CD4-positive, CD25-positive, alpha-beta regulatory T cell (primary cell): ENCODE data around the gene MYH8. TPM values are rescaled to one million over a fixed set of nuclear protein-coding genes. Genes with fewer than 3 reads are reported as not detected.

ENCODE experiments used
- ATAC-seq, 2 donors: fragments of 150-1000 bp; cut with Tn5 transposase; one replicate each; pipeline ENCODE4 v1.10.0; 2021; ENCODE audit warnings: low read depth in 2 of 2, moderate number of reproducible peaks in 2 of 2, moderate library complexity in 1 of 2
- DNase-seq, 3 donors: peaks; one replicate each; pipeline versions ENCODE4 v3.0.0 to v3.0.0-alpha.2; 2012 to 2022; ENCODE audit warnings: mixed read lengths in 1 of 3
- H3K27ac ChIP-seq: one replicate; pipeline ENCODE4 v1.7.0; 2013; ENCODE audit warnings: mild to moderate bottlenecking, low read length; ENCODE audit not compliant: insufficient read depth, poor library complexity, severe bottlenecking
- H3K27me3 ChIP-seq: one replicate; pipeline ENCODE4 v1.7.0; 2013; ENCODE audit warnings: low read length; ENCODE audit not compliant: control insufficient read depth, insufficient read depth
- H3K36me3 ChIP-seq: one replicate; pipeline ENCODE4 v1.7.0; 2013; ENCODE audit warnings: mild to moderate bottlenecking, low read length, moderate library complexity; ENCODE audit not compliant: control insufficient read depth, insufficient read depth
- H3K4me1 ChIP-seq: 2 replicates; pipeline ENCODE4 v1.7.0; 2013; ENCODE audit warnings: mild to moderate bottlenecking, low read length; ENCODE audit not compliant: insufficient read depth, control insufficient read depth, poor library complexity, severe bottlenecking
- H3K4me3 ChIP-seq: one replicate; pipeline ENCODE4 v1.7.0; 2013; ENCODE audit warnings: low read depth, mild to moderate bottlenecking, low read length, moderate library complexity
- H3K9me3 ChIP-seq, 2 experiments: 1 replicate in 1 of 2; 2 replicates in 1 of 2; pipeline ENCODE4 v1.7.0; 2013; ENCODE audit warnings: low read length in 2 of 2, mild to moderate bottlenecking in 1 of 2, moderate library complexity in 1 of 2; ENCODE audit not compliant: control insufficient read depth in 2 of 2
- H3K27ac Mint-ChIP-seq, 3 donors: one replicate each; pipeline ENCODE4 v1.8.0; 2020 to 2022; ENCODE audit warnings: mild to moderate bottlenecking in 3 of 3, mixed read lengths in 3 of 3, moderate library complexity in 2 of 3
- H3K27me3 Mint-ChIP-seq: one replicate; pipeline ENCODE4 v1.8.0; 2022; ENCODE audit warnings: mild to moderate bottlenecking, mixed read lengths
- H3K36me3 Mint-ChIP-seq: one replicate; pipeline ENCODE4 v1.8.0; 2020; ENCODE audit warnings: mixed read lengths
- H3K4me1 Mint-ChIP-seq, 4 donors: one replicate each; pipeline ENCODE4 v1.8.0; 2020 to 2022; ENCODE audit warnings: mixed read lengths in 4 of 4, mild to moderate bottlenecking in 1 of 4
- H3K4me3 Mint-ChIP-seq, 4 donors: one replicate each; pipeline ENCODE4 v1.8.0; 2020 to 2022; ENCODE audit warnings: mild to moderate bottlenecking in 4 of 4, mixed read lengths in 4 of 4, moderate library complexity in 3 of 4
- H3K9me3 Mint-ChIP-seq, 7 donors: one replicate each; pipeline ENCODE4 v1.8.0; 2020 to 2022; ENCODE audit warnings: mixed read lengths in 7 of 7, mild to moderate bottlenecking in 3 of 7, moderate library complexity in 2 of 7
- polyA plus RNA-seq, 4 donors: library from polyadenylated mRNA; unstranded; fragments of 300-500 nt; fragmentation: Illumina TruSeq; gene quantifications; one replicate each; pipeline ENCODE4 v1.2.3, GENCODE V29; 2021
- total RNA-seq: library from RNA; stranded (reverse); gene quantifications from one replicate; pipeline ENCODE4 v1.2.3, GENCODE V29; 2022

The MYH8 gene
- total and polyA plus RNA-seq, 5 donors from 2014 or later: not detected

GRCh38 chr17:10403589-10403988 lies 18.2 kb downstream of the MYH8 start:
- no peaks in the 10 kb centered on the region for H3K4me1 ChIP-seq
- Mint-ChIP-seq H3K9me3 (no peaks in the 10 kb centered on the region), H3K4me1 (no peaks in the 10 kb centered on the region), H3K27ac (no peak overlapping the region), H3K27me3 (no peaks in the 10 kb centered on the region), H3K4me3 (no peak overlapping the region), H3K36me3 (no peaks in the 10 kb centered on the region)
- peaks cover 2% of the 10 kb centered on the region for H3K27me3 ChIP-seq
- H3K9me3 ChIP-seq: no peaks in the 10 kb centered on the region
- ATAC-seq (no peak), DNase-seq (no peak)
- H3K27ac ChIP-seq: no peak overlapping the region
- H3K4me3 ChIP-seq: no peak overlapping the region
- no peaks in the 10 kb centered on the region for H3K36me3 ChIP-seq

- Histone ChIP-seq H3K27me3 (peaks cover 2% of the 10 kb centered on the region), H3K4me3 (no peak overlapping the region), H3K27ac (no peak overlapping the region), H3K4me1 (no peaks in the 10 kb centered on the region), H3K9me3 (no peaks in the 10 kb centered on the region), H3K36me3 (no peaks in the 10 kb centered on the region)
- H3K9me3 Mint-ChIP-seq: no peaks in the 10 kb centered on the region
- ATAC-seq (no peak), DNase-seq (no peak)
- no peak overlapping the region for H3K27ac Mint-ChIP-seq
- no peaks in the 10 kb centered on the region for H3K4me1 Mint-ChIP-seq
- H3K36me3 Mint-ChIP-seq: no peaks in the 10 kb centered on the region
- no peak overlapping the region for H3K4me3 Mint-ChIP-seq
- H3K27me3 Mint-ChIP-seq: no peaks in the 10 kb centered on the region
These were observed 23.4 kb downstream of the MYH8 start for GRCh38 chr17:10398352-10398751.

- no peaks in the 10 kb centered on the region for H3K36me3 ChIP-seq
- Mint-ChIP-seq H3K4me1 (no peaks in the 10 kb centered on the region), H3K4me3 (no peak overlapping the region), H3K9me3 (no peaks in the 10 kb centered on the region), H3K36me3 (no peaks in the 10 kb centered on the region), H3K27me3 (no peaks in the 10 kb centered on the region), H3K27ac (no peak overlapping the region)
- ATAC-seq (no peak), DNase-seq (no peak)
- no peak overlapping the region for H3K27ac ChIP-seq
- no peaks in the 10 kb centered on the region for H3K27me3 ChIP-seq
- no peaks in the 10 kb centered on the region for H3K4me1 ChIP-seq
- H3K9me3 ChIP-seq: no peaks in the 10 kb centered on the region
- H3K4me3 ChIP-seq: no peak overlapping the region
These were observed 25.1 kb downstream of the MYH8 start for GRCh38 chr17:10396524-10397163.

- H3K27me3 ChIP-seq: no peaks in the 10 kb centered on the region
- H3K27ac ChIP-seq: no peak overlapping the region
- no peaks in the 10 kb centered on the region for H3K9me3 ChIP-seq
- no peak for DNase-seq
- no peaks in the 10 kb centered on the region for H3K36me3 ChIP-seq
- Mint-ChIP-seq H3K4me3 (no peak overlapping the region), H3K36me3 (no peaks in the 10 kb centered on the region), H3K27me3 (no peaks in the 10 kb centered on the region), H3K4me1 (no peaks in the 10 kb centered on the region), H3K9me3 (peaks cover 0 to 2% (median 0%) of the 10 kb centered on the region in 7 donors), H3K27ac (no peak overlapping the region)
- no peaks in the 10 kb centered on the region for H3K4me1 ChIP-seq
- no peak for ATAC-seq
- H3K4me3 ChIP-seq: no peak overlapping the region
These were observed 27.4 kb downstream of the MYH8 start for GRCh38 chr17:10394201-10394887.

- Mint-ChIP-seq H3K4me3 (no peak overlapping the region), H3K27me3 (no peaks in the 10 kb centered on the region), H3K4me1 (no peaks in the 10 kb centered on the region), H3K27ac (no peak overlapping the region), H3K36me3 (no peaks in the 10 kb centered on the region), H3K9me3 (peaks cover 0 to 4% (median 0%) of the 10 kb centered on the region in 7 donors)
- ATAC-seq (no peak), DNase-seq (no peak)
- Histone ChIP-seq H3K9me3 (no peaks in the 10 kb centered on the region), H3K27ac (no peak overlapping the region), H3K4me3 (no peak overlapping the region), H3K27me3 (no peaks in the 10 kb centered on the region), H3K4me1 (no peaks in the 10 kb centered on the region), H3K36me3 (no peaks in the 10 kb centered on the region)
These were observed 28.9 kb downstream of the MYH8 start for GRCh38 chr17:10392880-10393279.

GRCh38 chr17:10385871-10386270 lies 35.9 kb downstream of the MYH8 start:
- DNase-seq: no peak
- H3K27ac Mint-ChIP-seq: no peak overlapping the region

GRCh38 chr17:10384175-10384574 lies 37.6 kb downstream of the MYH8 start:
- H3K9me3 ChIP-seq: no peaks in the 10 kb centered on the region
- no peaks in the 10 kb centered on the region for H3K36me3 Mint-ChIP-seq
- H3K27ac Mint-ChIP-seq: no peak overlapping the region
- H3K4me1 ChIP-seq: no peaks in the 10 kb centered on the region
- H3K27me3 Mint-ChIP-seq: no peaks in the 10 kb centered on the region
- no peak overlapping the region for H3K4me3 ChIP-seq
- no peak overlapping the region for H3K4me3 Mint-ChIP-seq
- no peaks in the 10 kb centered on the region for H3K4me1 Mint-ChIP-seq
- H3K9me3 Mint-ChIP-seq: peaks cover 0 to 4% (median 0%) of the 10 kb centered on the region in 7 donors
- H3K36me3 ChIP-seq: no peaks in the 10 kb centered on the region
- no peaks in the 10 kb centered on the region for H3K27me3 ChIP-seq
- no peak overlapping the region for H3K27ac ChIP-seq
- no peak for DNase-seq
- ATAC-seq: no peak

More at GRCh38 chr17:10385871-10386270, 35.9 kb downstream of the MYH8 start:
- H3K4me3 Mint-ChIP-seq: no peak overlapping the region
- no peaks in the 10 kb centered on the region for H3K4me1 ChIP-seq
- ATAC-seq: no peak
- H3K36me3 Mint-ChIP-seq: no peaks in the 10 kb centered on the region
- peaks cover 0 to 4% (median 0%) of the 10 kb centered on the region in 7 donors for H3K9me3 Mint-ChIP-seq
- H3K27me3 ChIP-seq: no peaks in the 10 kb centered on the region
- H3K27me3 Mint-ChIP-seq: no peaks in the 10 kb centered on the region
- H3K4me3 ChIP-seq: no peak overlapping the region
- H3K27ac ChIP-seq: no peak overlapping the region
- no peaks in the 10 kb centered on the region for H3K4me1 Mint-ChIP-seq
- no peaks in the 10 kb centered on the region for H3K36me3 ChIP-seq
- no peaks in the 10 kb centered on the region for H3K9me3 ChIP-seq
